ENCODE data around the gene KIAA1755.

DNA sequence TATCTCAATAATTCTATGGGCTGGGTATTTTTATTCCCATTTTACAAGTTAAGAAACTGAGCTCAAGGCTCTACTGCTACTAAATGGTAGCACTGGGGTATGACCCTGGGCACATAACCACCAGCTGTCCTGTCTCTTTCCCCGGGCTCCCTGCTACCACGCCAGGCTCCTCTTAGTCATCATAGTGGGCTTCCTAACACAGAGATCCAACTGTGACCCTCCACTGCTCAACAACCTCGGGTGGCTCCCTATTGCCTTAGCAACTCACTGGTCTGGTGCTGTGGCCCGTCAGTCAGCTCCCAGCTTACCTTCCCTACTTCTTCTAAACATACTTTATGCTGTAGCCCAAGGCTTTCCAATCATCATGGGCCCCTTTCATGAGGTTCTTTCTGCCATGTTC is 4.5 kb downstream of the KIAA1755 start:
- TF ChIP-seq, protein P1, sequence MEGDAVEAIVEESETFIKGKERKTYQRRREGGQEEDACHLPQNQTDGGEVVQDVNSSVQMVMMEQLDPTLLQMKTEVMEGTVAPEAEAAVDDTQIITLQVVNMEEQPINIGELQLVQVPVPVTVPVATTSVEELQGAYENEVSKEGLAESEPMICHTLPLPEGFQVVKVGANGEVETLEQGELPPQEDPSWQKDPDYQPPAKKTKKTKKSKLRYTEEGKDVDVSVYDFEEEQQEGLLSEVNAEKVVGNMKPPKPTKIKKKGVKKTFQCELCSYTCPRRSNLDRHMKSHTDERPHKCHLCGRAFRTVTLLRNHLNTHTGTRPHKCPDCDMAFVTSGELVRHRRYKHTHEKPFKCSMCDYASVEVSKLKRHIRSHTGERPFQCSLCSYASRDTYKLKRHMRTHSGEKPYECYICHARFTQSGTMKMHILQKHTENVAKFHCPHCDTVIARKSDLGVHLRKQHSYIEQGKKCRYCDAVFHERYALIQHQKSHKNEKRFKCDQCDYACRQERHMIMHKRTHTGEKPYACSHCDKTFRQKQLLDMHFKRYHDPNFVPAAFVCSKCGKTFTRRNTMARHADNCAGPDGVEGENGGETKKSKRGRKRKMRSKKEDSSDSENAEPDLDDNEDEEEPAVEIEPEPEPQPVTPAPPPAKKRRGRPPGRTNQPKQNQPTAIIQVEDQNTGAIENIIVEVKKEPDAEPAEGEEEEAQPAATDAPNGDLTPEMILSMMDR (IDR thresholded peaks at IDR 0.05): no peak
- TF ChIP-seq EZH2 (IDR thresholded peaks at IDR 0.05): no peak
- no peak for TF ChIP-seq EZH2phosphoT487 (IDR thresholded peaks at IDR 0.05)

Measured in neural progenitor cell (in vitro differentiated cells).